GM12801 (cell line): Measurements from ENCODE around the gene ZMYM4.

Experiments used
- CTCF ChIP-seq: IDR thresholded peaks from one replicate; pipeline ENCODE4 v1.5.1; 2011; ENCODE audit warnings: control low read depth; ENCODE audit not compliant: insufficient read length; ENCODE audit errors: extremely low read depth

Gene ZMYM4

DNA sequence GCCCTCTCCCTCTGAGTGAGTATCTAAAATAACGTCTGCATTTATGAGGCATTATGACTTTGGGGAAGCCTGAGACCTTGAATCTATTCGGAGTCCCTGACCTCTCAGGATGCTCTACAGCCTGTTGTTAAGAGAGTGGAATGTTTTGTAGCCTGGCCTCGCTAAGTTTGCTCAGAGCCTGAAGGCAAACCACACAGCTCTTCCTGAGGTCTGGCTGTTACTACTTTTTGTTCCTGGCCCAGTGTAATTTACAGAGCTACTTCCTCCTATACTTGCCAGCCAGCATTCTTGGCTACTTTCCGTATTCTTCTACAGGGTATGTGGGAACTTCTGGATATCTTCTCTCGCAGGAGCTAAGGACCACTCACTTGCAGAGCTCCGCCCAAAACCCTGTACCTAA lies 3.6 kb upstream of the ZMYM4 start:
- no peak for TF ChIP-seq CTCF

- no peak for TF ChIP-seq CTCF
Measured at GRCh38 chr1:35266306-35266705, 2.2 kb upstream of the ZMYM4 start.

DNA sequence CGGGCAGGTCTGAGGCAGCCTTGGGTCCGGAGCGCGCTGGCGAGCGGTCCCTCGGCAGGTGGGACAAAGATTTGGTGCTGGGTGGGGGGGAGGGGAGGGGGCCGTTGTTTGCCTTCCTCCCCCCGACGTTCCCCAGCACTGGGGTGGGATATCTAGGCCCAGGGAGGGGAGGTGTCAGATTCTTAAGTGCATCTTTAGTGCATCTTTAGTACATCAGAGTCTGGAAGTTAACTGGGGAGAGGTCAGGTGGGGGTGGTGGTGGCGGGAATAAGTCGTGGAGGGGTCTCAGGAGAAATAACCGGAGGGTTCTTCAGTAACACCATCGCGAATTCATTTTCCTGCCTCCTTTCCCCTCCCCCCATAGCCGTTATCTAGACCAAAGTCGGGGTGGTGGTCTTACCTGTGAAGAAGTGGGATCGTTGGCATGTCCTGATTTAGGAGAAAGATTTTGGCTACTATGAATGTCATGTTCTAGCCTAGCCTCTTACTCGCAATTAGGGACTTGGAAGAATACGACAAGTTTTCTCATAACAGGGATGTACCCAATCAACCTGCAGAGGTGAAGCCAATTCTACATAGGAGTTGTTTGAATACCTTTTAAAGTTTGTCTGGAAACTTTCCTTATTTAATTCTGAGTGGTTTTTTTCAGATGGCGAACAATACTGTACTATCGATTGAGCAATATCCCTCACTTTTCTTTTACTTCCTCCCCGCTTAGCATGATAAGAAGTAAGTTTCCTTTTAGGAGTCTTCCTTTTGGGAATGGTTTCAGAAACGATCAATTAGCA lies 886 bp downstream of the ZMYM4 start:
- TF ChIP-seq CTCF, result no peak

- TF ChIP-seq CTCF, result no peak
Measured at GRCh38 chr1:35269989-35270289, 1.4 kb downstream of the ZMYM4 start.

DNA sequence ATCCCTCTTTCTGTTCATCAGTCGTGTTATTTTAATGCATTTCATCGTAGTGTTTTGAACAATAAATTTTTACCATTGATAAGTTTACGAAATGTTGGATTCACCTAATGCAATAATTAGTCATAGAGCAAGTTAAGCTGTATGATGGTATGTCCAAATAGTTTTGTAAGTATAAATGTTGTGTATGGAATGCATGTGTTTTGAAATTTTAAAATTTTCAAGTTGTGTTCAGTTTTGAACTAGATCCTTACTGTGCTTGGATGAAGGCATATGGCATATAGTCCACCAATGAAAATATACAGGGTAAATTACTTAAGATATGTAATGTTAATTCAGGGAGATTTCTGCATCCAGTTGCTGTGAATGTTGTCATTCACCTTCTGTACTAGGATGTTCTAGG lies 2.3 kb downstream of the ZMYM4 start:
- no peak for TF ChIP-seq CTCF

DNA sequence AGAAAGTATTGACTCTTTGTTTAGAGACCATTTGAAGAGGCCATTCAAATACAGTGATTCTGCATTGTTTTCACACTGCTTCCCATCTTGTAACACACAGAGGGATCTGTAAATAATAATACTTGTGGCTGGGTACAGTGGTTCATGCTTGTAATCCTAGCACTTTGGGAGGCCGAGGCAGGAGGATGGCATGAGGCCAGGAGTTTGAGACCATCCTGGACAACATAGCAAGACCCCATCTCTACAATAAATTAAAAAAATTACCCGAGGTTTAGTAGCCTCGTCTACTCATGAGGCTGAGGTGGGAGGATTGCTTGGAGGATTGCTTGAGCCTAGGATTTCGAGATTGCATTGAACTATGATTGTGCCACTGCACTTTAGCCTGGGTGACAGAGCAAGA lies 5.7 kb downstream of the ZMYM4 start:
- TF ChIP-seq CTCF, result no peak

DNA sequence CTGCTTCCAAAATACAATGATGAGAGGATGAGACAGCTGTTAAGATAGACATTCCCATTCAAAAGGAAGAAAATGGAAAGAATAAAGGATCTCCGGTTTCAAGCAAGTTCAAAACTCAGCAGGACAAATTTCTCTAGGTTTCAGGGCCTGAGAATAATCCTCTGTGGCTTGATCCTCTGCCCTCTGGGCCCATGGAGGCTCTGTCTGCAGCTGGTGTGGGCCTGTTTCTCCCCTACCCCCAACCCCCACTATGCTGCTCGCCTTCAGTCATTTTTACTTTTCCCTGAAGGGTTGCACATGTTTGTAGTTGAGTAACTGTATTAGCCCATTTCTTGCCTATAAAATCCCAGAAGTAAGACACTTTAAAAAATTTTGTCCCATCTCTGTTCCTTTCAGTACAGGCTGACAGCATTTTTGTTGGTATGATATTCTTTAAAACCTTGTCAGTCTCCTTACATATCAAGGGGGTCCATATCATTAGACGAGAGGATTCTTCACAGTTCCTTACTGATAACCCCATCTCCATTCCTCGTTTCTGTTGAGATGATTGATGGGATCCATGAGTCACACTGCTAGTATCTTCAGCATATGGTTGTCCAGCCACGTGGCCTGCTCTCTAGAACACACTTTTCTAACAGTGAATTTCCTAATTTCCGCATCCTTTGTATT lies 10.5 kb downstream of the ZMYM4 start:
- no peak for TF ChIP-seq CTCF
